K562 (cell line): Measurements from ENCODE around the gene CRIP3. TPM values are rescaled to one million over a fixed set of nuclear protein-coding genes. Genes with fewer than 3 reads are reported as not detected.

Experiments used
- ATAC-seq: fragments of 200-7000 bp; cut with Tn5 transposase; 3 replicates; pipeline ENCODE4 v1.9.1; 2020; ENCODE audit warnings: moderate library complexity
- BruUV-seq: library from RNA; stranded (reverse); fragments of 400-500 nt; replicated peaks from 2 replicates; lab custom pipeline; 2021; lab: Mats Ljungman, UMichigan
- CTCF ChIA-PET: fragments of 300-600 bp; formaldehyde crosslinking; extraction: SDS; loops from one replicate; lab custom pipeline; 2021; ENCODE audit warnings: low intra/inter-chr PET ratio; lab: Yijun Ruan, JAX
- POLR2A ChIA-PET: fragments of 300-600, 350-650 bp; sonication (Branson Sonifier 250); formaldehyde crosslinking; extraction: SDS; loops from one replicate; lab custom pipeline; 2021; ENCODE audit warnings: antibody characterized with exemption, inconsistent platforms; lab: Yijun Ruan, JAX
- DNase-seq, 4 experiments: peaks; one replicate each; pipeline versions ENCODE4 v3.0.0 to v3.0.0-alpha.2; 2011 to 2018; ENCODE audit warnings: low spot score in 3 of 4, mixed read lengths in 3 of 4; ENCODE audit errors: extremely low read depth in 1 of 4
- FAIRE-seq: peaks from 2 replicates; lab custom pipeline; 2011; peaks lifted over from hg19 to GRCh38; lab: Jason Lieb, UNC
- H2AFZ ChIP-seq: 2 replicates; pipeline ENCODE4 v1.6.0; 2011; ENCODE audit warnings: low read depth, low read length, control low read depth, inconsistent platforms
- H3K27ac ChIP-seq: fragments of 200-600 bp; 3 replicates; pipeline ENCODE4 v1.8.0; 2011; ENCODE audit warnings: low read depth, mild to moderate bottlenecking, control low read depth, inconsistent platforms, low read length, moderate library complexity, mixed read lengths; ENCODE audit errors: extremely low read depth
- H3K27me3 ChIP-seq, 2 experiments: fragments of 300-600 bp in 1 of 2; 2 replicates in 1 of 2; 3 replicates in 1 of 2; pipeline versions ENCODE4 v1.6.0 to v1.8.0; 2011; ENCODE audit warnings: inconsistent platforms in 2 of 2, low read length in 2 of 2, mild to moderate bottlenecking in 1 of 2, mixed read lengths in 1 of 2, moderate library complexity in 1 of 2; ENCODE audit not compliant: control insufficient read depth in 2 of 2, insufficient read depth in 2 of 2
- H3K36me3 ChIP-seq: fragments of 300-600 bp; 3 replicates; pipeline ENCODE4 v1.8.0; 2011; ENCODE audit warnings: mild to moderate bottlenecking, low read length, inconsistent platforms; ENCODE audit not compliant: control insufficient read depth, insufficient read depth
- H3K4me1 ChIP-seq, 2 experiments: fragments of 200-600 bp in 1 of 2; replicated peaks in 1 of 2; 2 replicates in 1 of 2; 3 replicates in 1 of 2; pipeline versions ENCODE4 v1.5.1 to v1.8.0; 2011; ENCODE audit warnings: inconsistent platforms in 2 of 2, low read length in 2 of 2, mild to moderate bottlenecking in 1 of 2, mixed read lengths in 1 of 2, moderate library complexity in 1 of 2; ENCODE audit not compliant: control insufficient read depth in 2 of 2, insufficient read depth in 2 of 2
- H3K4me2 ChIP-seq: 2 replicates; pipeline ENCODE4 v1.6.1; 2011; ENCODE audit warnings: low read length, control low read depth, inconsistent platforms, mixed read lengths; ENCODE audit not compliant: insufficient read depth
- H3K4me3 ChIP-seq: fragments of 200-600 bp; sonication (generic), shearing (Covaris generic); 2 replicates; pipeline ENCODE4 v1.5.1; 2016; ENCODE audit warnings: control low read depth, inconsistent platforms
- H3K79me2 ChIP-seq: fragments of 200-600 bp; 3 replicates; pipeline ENCODE4 v1.8.0; 2011; ENCODE audit warnings: low read length, inconsistent platforms; ENCODE audit not compliant: control insufficient read depth, insufficient read depth
- H3K9ac ChIP-seq, 2 experiments: 2 replicates each; pipeline versions ENCODE4 v1.6.0 to v1.6.1; 2011; ENCODE audit warnings: low read depth in 2 of 2, low read length in 2 of 2, control low read depth in 1 of 2, inconsistent platforms in 1 of 2, mild to moderate bottlenecking in 1 of 2, mixed read lengths in 1 of 2; ENCODE audit not compliant: insufficient read depth in 1 of 2
- H3K9me1 ChIP-seq: one replicate; pipeline ENCODE4 v1.6.0; 2011; ENCODE audit warnings: inconsistent platforms, mild to moderate bottlenecking, low read length, moderate library complexity; ENCODE audit not compliant: control insufficient read depth, insufficient read depth
- H3K9me3 ChIP-seq: replicated peaks from 2 replicates; pipeline ENCODE4 v1.5.1; 2011; ENCODE audit warnings: low read depth, low read length, inconsistent platforms; ENCODE audit not compliant: control insufficient read depth, insufficient read depth
- H4K20me1 ChIP-seq: replicated peaks from 2 replicates; pipeline ENCODE4 v1.6.1; 2011; ENCODE audit warnings: low read length, inconsistent platforms, mixed read lengths; ENCODE audit not compliant: control insufficient read depth, insufficient read depth
- ADNP ChIP-seq: fragments of 200-800 bp; sonication (Bioruptor generic); IDR thresholded peaks from 2 replicates; pipeline ENCODE4 v1.6.1; 2016; ENCODE audit warnings: missing genetic modification characterization, missing compliant biosample characterization
- BCOR ChIP-seq: fragments of 450-650 bp; IDR thresholded peaks from 2 replicates; pipeline ENCODE4 v1.6.1; 2016
- CHCHD3 ChIP-seq: fragments of 250-450 bp; sonication (Bioruptor Pico); IDR thresholded peaks from 2 replicates; pipeline ENCODE4 v2.1.2; 2022; ENCODE audit warnings: mild to moderate bottlenecking
- FOXM1 ChIP-seq, 2 experiments: fragments of 450-650 bp in 1 of 2; sonication (generic) in 1 of 2; formaldehyde crosslinking in 1 of 2; IDR thresholded peaks; 2 replicates each; pipeline versions ENCODE4 v1.6.1 to v1.9.0; 2017 to 2022; ENCODE audit warnings: low read depth in 2 of 2, mild to moderate bottlenecking in 2 of 2, missing genetic modification reagents in 1 of 2, moderate library complexity in 1 of 2
- GTF2E2 ChIP-seq: fragments of 200-800 bp; sonication (Bioruptor generic); IDR thresholded peaks from 2 replicates; pipeline ENCODE4 v1.6.1; 2016; ENCODE audit warnings: missing genetic modification characterization, missing compliant biosample characterization
- KDM1A ChIP-seq, 2 experiments: fragments of 450-650 bp; IDR thresholded peaks; 2 replicates each; pipeline ENCODE4 v1.6.1; 2016; ENCODE audit warnings: mild to moderate bottlenecking in 2 of 2
- PTBP1 ChIP-seq: fragments of 200-400 bp; formaldehyde crosslinking; IDR thresholded peaks from 2 replicates; pipeline ENCODE4 v1.6.1; 2017; ENCODE audit warnings: low read depth, low read length
- RBM22 ChIP-seq: fragments of 200-400 bp; formaldehyde crosslinking; IDR thresholded peaks from 2 replicates; pipeline ENCODE4 v1.6.1; 2018; ENCODE audit warnings: low read length, low read depth; ENCODE audit not compliant: poor library complexity, severe bottlenecking
- SP1 ChIP-seq: sonication (generic); formaldehyde crosslinking; IDR thresholded peaks from 2 replicates; pipeline ENCODE4 v1.8.1; 2022; ENCODE audit warnings: mild to moderate bottlenecking, missing genetic modification reagents
- SUPT5H ChIP-seq: fragments of 450-650 bp; IDR thresholded peaks from 2 replicates; pipeline ENCODE4 v1.6.1; 2016
- ZFP36 ChIP-seq: fragments of 150-350 bp; IDR thresholded peaks from 2 replicates; pipeline ENCODE4 v1.6.1; 2018; ENCODE audit warnings: low read length, low read depth; ENCODE audit not compliant: partially characterized antibody
- ZNF212 ChIP-seq: fragments of 450-650 bp; formaldehyde crosslinking; IDR thresholded peaks from 2 replicates; pipeline ENCODE4 v1.4.0; 2020; ENCODE audit warnings: mild to moderate bottlenecking
- WGBS: fragments of 100-300 bp; shearing (Covaris generic); methylation state at CpG from one replicate; pipeline ENCODE4 v1.1.6; 2016; ENCODE audit warnings: low coverage, mixed read lengths; ENCODE audit not compliant: insufficient coverage; ENCODE audit errors: missing lambda C conversion rate; 5-methylcytosine and 5-hydroxymethylcytosine counted together
- in situ Hi-C: fragments of 300-500 bp; cut with MboI; formaldehyde crosslinking; loops from 4 replicates; pipeline ENCODE4 v1.15.0; 2018; ENCODE audit warnings: inconsistent platforms, mixed read lengths
- intact Hi-C: fragments of 100-400 bp; cut with micrococcal nuclease; formaldehyde crosslinking; loops from 2 replicates; pipeline ENCODE4 v1.14.2; 2022
- polyA plus RNA-seq, 8 experiments: library from polyadenylated mRNA; depleted of rRNA in 4 of 8; stranded (reverse) in 5 of 8; unstranded in 3 of 8; fragments of >200 nt; fragmentation: Nextera tagmentation in 2 of 8; fragmentation: Illumina TruSeq in 1 of 8; extraction: Ambion mirVana in 2 of 8; extraction: Trizol in 1 of 8; gene quantifications; 2 replicates each; pipeline versions ENCODE4 v1.2.1 to v1.2.3, GENCODE V29; 2011 to 2014; ENCODE audit warnings: inconsistent platforms in 1 of 8, missing spikeins in 1 of 8
- total RNA-seq, 7 experiments: library from RNA; depleted of rRNA in 6 of 7; stranded (reverse); fragments of >200 nt in 6 of 7; fragmentation: Illumina TruSeq in 2 of 7; extraction: Trizol in 2 of 7; gene quantifications; 2 replicates each; pipeline versions ENCODE4 v1.2.1 to v1.2.3, GENCODE V29; 2011 to 2021; ENCODE audit warnings: low replicate concordance in 1 of 7
- TF ChIP-seq, protein P1 (sequence below): fragments of 150-350 bp; conservative IDR thresholded peaks from 2 replicates; pipeline ENCODE4 v1.6.1; 2014; ENCODE audit warnings: low read length

CRIP3 gene
- total and polyA plus RNA-seq, 9 of the 15 experiments (the other 6 are each of a cell fraction or from before 2014, with no cell fraction given) = 0.36 to 2.1 (median 0.87) TPM

DNA sequence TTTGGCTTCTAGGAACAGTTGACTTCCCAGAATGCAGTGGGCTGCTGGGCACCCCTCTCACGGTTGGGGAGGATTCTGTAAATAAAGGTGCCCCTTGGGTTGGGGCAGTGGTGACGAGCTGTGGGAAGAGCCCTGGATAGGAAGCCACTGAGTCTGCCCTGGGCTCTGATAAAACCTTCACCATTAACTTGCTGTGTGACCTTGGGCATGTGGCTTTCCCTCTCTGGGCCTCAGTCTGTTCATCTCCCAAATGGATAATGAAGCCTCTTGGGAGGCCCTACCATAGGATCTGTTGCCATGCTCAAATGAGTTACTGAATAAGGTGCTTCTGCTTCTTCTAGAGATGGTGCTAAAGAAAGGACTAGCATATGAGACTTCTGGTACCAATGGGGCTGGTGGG is 3.7 kb downstream of the CRIP3 start (continued):
- peak; percentile 94 for TF ChIP-seq BCOR
- no peak for TF ChIP-seq RBM22
- TF ChIP-seq SP1 (CRISPR knock-in tag) = no peak
- no peak for TF ChIP-seq GTF2E2 (tag)
- TF ChIP-seq PTBP1 = 0 out of 2 replicates have a peak, but pooled peaks have one; percentile 79
- TF ChIP-seq ZNF212 (CRISPR knock-in tag) = no peak
- no peak for TF ChIP-seq FOXM1 (IDR thresholded peaks at IDR 0.05; ENCODE audit: low read depth)
- TF ChIP-seq FOXM1 (CRISPR knock-in tag; IDR thresholded peaks at IDR 0.05; ENCODE audit: low read depth) = no peak
- peak; percentile 92 for TF ChIP-seq ZFP36
- TF ChIP-seq CHCHD3 (CRISPR knock-in tag) = no peak
- TF ChIP-seq ADNP (tag) = 0 out of 2 replicates have a peak, but pooled peaks have one; percentile 48
- TF ChIP-seq SUPT5H = no peak

GRCh38 chr6:43304361-43304760 is 4.3 kb downstream of the CRIP3 start:
- Histone ChIP-seq H3K9me3 (no peaks in the 10 kb centered on the region), H3K9ac (no peak overlapping the region), H3K4me3 (no peak overlapping the region), H3K4me1 (peaks cover 7 to 20% of the 10 kb centered on the region in 2 experiments; a peak in 4 of 5 replicates), H4K20me1 (0 out of 2 replicates have a peak, but pooled peaks cover 7% of the 10 kb centered on the region), H3K27ac (no peak overlapping the region), H2AFZ (no peak overlapping the region), H3K27me3 (peaks cover 21 to 38% of the 10 kb centered on the region in 2 experiments; a peak in 4 of 5 replicates), H3K4me2 (no peak overlapping the region), H3K36me3 (no peaks in the 10 kb centered on the region), H3K9me1 (peaks cover 2% of the 10 kb centered on the region), H3K79me2 (no peaks in the 10 kb centered on the region)
- intact Hi-C loops = no loop called here
- ATAC-seq = no peak
- no TSS peak for BruUV-seq
- no peak for DNase-seq
- TF ChIP-seq KDM1A (IDR thresholded peaks at IDR 0.05) = peak in 1 of 2 experiments; percentile 8; a peak in 1 of 4 replicates
- TF ChIP-seq, protein P1, sequence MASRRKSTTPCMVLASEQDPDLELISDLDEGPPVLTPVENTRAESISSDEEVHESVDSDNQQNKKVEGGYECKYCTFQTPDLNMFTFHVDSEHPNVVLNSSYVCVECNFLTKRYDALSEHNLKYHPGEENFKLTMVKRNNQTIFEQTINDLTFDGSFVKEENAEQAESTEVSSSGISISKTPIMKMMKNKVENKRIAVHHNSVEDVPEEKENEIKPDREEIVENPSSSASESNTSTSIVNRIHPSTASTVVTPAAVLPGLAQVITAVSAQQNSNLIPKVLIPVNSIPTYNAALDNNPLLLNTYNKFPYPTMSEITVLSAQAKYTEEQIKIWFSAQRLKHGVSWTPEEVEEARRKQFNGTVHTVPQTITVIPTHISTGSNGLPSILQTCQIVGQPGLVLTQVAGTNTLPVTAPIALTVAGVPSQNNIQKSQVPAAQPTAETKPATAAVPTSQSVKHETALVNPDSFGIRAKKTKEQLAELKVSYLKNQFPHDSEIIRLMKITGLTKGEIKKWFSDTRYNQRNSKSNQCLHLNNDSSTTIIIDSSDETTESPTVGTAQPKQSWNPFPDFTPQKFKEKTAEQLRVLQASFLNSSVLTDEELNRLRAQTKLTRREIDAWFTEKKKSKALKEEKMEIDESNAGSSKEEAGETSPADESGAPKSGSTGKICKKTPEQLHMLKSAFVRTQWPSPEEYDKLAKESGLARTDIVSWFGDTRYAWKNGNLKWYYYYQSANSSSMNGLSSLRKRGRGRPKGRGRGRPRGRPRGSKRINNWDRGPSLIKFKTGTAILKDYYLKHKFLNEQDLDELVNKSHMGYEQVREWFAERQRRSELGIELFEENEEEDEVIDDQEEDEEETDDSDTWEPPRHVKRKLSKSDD = no peak
- CTCF ChIA-PET = no interaction called here
- POLR2A ChIA-PET = no interaction called here
- in situ Hi-C loops = no loop called here
- WGBS = 30% methylated on average over 3 of the region's 3 CpGs
- no peak for FAIRE-seq
